Choroid plexus epithelial cell (primary cell): ENCODE measurements around the gene TFE3.

Source experiments
- DNase-seq: peaks from one replicate; pipeline ENCODE4 v3.0.0-alpha.2; 2010; ENCODE audit warnings: low read depth
- H3K4me3 ChIP-seq: 2 replicates; pipeline ENCODE4 v1.5.1; 2011; ENCODE audit warnings: low read depth, mild to moderate bottlenecking, control low read depth, low read length, moderate library complexity
- TF ChIP-seq, protein P1 (sequence below): conservative IDR thresholded peaks from 2 replicates; pipeline ENCODE4 v1.5.1; 2011; ENCODE audit warnings: low read depth, mild to moderate bottlenecking, control low read depth, inconsistent platforms, low read length, moderate library complexity

Gene TFE3, protein sequence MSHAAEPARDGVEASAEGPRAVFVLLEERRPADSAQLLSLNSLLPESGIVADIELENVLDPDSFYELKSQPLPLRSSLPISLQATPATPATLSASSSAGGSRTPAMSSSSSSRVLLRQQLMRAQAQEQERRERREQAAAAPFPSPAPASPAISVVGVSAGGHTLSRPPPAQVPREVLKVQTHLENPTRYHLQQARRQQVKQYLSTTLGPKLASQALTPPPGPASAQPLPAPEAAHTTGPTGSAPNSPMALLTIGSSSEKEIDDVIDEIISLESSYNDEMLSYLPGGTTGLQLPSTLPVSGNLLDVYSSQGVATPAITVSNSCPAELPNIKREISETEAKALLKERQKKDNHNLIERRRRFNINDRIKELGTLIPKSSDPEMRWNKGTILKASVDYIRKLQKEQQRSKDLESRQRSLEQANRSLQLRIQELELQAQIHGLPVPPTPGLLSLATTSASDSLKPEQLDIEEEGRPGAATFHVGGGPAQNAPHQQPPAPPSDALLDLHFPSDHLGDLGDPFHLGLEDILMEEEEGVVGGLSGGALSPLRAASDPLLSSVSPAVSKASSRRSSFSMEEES

DNA sequence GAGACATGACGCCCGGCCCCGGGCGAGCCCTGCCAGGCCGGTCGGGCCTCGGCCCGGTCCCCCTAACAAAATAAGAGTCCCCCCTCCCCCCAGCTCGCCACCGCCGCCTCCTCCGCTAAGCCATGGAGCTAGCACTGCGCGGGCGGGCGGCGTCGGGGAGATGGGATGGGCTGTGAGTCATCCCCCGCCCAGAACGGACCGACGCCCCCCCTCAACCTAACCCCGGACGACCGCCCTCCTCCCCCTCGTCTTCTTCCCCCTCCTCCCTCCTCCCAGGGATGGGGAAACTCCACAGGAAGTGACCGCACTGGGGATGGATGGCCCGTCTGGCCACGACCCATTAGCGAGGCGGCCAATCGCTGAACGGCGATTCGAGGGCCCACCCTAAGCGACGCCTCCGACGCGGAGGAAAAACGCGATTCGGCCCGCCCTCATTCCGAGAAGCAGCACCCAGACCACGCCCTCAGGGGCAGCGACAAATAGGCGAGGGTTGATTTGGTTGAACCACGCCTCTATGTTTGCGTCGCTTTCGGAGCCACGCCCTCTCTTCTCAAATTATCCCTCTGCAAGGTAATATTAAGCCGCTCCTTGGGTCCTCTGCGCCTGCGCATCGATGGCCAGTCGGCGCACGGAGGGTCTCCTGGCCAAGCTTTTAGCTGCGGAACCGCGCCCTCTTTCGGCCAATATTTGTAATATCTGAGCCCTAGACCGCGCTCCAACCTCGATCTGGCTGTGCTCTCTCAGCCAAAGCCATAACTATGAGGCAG, at the start of gene TFE3:
Gene TFE3 (minus strand): TSS at position 138 of the 767 bp plus-strand sequence. CDS start 131 bp downstream, at position 7.
- H3K4me3 ChIP-seq: peak within 1 kb of the TSS; percentile 78
- TF ChIP-seq, protein P1, sequence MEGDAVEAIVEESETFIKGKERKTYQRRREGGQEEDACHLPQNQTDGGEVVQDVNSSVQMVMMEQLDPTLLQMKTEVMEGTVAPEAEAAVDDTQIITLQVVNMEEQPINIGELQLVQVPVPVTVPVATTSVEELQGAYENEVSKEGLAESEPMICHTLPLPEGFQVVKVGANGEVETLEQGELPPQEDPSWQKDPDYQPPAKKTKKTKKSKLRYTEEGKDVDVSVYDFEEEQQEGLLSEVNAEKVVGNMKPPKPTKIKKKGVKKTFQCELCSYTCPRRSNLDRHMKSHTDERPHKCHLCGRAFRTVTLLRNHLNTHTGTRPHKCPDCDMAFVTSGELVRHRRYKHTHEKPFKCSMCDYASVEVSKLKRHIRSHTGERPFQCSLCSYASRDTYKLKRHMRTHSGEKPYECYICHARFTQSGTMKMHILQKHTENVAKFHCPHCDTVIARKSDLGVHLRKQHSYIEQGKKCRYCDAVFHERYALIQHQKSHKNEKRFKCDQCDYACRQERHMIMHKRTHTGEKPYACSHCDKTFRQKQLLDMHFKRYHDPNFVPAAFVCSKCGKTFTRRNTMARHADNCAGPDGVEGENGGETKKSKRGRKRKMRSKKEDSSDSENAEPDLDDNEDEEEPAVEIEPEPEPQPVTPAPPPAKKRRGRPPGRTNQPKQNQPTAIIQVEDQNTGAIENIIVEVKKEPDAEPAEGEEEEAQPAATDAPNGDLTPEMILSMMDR: peak; percentile 70
- peak; percentile 99 for DNase-seq

DNA sequence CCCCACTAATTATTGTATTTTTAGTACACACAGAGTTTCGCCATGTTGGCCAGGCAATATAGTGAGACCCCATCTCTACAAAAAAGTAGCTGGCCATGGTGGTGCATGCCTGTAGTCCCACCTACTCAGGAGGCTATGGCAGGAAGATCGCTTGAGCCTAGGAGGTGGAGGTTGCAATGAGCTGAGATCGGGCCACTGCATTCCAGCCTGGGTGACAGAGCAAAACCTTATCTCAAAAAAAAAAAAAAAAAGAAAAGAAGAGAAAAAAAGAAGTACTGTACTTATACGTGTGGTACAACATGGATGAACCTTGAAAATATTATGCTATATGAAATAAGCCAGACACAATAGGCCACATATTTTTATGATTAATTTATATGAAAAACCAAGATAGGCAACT, 46.4 kb upstream of the TFE3 start:
- no peak for DNase-seq
- H3K4me3 ChIP-seq: no peak overlapping the region

DNA sequence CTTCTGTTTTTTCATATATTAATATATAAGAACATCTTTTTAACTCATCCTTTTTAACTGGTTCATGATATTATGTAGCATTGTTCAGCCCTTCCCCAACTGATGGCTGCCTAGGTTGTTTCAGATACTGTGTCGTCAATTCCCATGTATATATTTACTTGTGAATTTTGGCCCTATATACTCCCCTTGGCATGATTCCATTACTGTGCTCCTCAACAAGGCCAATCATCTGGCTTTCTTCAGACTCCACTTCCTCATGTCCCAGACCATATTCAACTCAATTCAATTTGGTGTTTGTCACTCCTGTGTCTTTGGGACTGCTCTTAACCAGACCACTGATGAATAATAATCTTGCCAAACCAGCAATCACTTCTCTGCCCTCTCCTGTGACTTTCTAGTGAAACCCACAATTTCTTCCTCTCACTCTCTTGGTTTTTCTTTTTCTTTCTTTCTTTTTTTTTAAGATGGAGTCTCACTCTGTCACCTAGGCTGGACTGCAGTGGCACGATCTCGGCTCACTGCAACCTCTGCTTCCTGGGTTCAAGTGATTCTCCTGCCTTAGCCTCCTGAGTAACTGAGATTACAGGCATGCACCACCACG, 39.2 kb upstream of the TFE3 start:
- DNase-seq: no peak
- TF ChIP-seq, protein P1: no peak
- H3K4me3 ChIP-seq: no peak overlapping the region

More for the DNA sequence above, 46.4 kb upstream of the TFE3 start:
- TF ChIP-seq, protein P1: no peak

DNA sequence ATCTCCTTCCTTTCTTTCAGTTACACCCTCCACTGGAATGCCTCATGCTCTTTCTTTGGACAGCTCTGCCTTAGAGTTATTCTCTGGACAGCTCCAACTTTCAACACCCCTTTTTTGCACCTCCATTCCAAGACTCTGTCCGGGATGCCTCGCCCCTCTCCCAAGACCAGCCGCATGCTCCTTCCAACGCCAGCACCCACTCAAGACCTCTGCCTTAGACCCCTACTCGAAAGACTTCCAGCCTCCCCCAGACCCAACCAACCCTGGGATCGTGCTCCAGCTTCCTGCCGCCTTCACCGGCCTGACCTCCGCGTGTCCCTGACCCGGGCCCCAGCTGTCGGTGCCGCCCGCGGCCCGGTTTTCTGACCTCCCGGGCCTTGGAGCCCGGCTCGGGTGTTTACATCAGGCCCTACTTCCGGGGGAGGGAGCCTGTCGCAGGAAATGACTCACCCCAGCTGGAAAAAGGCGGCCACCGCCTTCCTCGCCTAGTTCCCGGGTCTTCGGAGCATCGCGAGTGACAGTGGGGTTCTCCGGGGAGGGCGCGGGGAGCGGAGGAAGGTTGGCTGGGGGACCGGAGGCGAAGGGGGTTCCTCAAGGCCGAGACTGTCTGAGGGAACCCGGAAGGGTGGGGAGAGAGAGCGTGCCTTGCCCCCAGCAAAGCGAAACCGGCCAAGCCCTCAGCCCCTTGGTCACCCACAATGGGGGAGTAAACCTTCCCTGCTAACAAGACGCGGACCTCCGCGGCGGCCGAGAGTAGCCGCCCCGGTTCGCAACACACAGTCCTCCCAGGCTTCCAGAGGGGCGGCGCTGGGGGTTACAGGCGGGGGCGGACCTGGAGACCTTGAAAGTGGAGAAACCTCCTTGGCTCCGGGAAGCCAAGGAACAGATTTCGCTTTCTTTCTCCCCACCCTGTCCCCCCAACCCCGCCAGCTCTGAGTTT, 36.6 kb upstream of the TFE3 start, which contains the start of gene WDR45:
Gene WDR45 (minus strand): TSS at position 399 of the 940 bp plus-strand sequence. CDS start 1,792 bp downstream, outside the sequence.
- DNase-seq: peak; percentile 70
- H3K4me3 ChIP-seq: peak within 1 kb of the TSS; percentile 73
- TF ChIP-seq, protein P1: no peak

DNA sequence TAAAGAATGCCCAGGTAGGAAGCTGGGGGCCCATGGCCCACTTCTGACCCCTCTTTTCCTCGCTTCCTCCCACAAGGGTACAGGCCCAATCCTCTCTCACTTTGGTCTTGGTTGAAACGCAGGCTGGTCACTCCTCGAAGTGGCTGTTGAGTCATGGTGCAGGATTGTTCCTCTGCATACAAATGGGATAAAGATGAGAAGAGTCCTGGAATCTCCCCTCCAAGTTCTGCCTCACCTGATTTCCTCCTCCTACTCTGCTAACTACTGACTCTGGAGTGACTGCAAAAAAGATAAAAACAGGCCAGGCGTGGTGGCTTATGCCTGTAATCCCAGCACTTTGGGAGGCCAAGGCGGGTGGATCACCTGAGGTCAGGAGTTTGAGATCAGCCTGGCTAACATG, 34.8 kb upstream of the TFE3 start:
- DNase-seq: no peak
- TF ChIP-seq, protein P1: no peak
- no peak overlapping the region for H3K4me3 ChIP-seq

DNA sequence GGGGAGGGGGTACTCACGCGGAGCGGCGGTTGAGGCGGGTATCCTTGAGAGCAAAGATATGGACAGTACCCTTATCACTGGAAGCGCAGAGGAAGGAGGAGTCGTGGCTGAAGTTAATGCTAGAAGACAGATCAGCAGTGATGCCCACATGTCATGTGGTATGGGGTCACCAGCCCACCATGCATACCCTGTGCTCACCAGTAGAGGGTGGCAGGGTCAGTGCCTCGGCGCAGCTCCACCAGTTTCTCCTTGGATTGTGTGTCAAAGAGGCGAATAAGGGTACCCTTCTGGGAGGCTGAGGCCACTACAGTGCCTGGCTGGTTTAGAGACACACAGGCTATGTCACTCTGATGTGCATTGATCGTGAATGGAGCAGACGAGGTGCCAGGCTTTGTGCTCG, 32.2 kb upstream of the TFE3 start:
- DNase-seq: no peak
- TF ChIP-seq, protein P1: no peak
- H3K4me3 ChIP-seq: no peak overlapping the region
